WI38 (cell line): ENCODE data around the gene PRRC1.

ENCODE experiments used
- H3K4me3 ChIP-seq: 2 replicates; pipeline ENCODE4 v1.5.1; 2011; ENCODE audit warnings: low read depth, mild to moderate bottlenecking, control low read depth, low read length
- TF ChIP-seq, protein P1 (sequence below): IDR thresholded peaks from 2 replicates; pipeline ENCODE4 v1.5.1; 2012; ENCODE audit warnings: low read depth, mild to moderate bottlenecking, control low read depth, low read length

Gene PRRC1

GRCh38 chr5:127549551-127549950 lies 32.1 kb downstream of the PRRC1 start:
- TF ChIP-seq, protein P1, sequence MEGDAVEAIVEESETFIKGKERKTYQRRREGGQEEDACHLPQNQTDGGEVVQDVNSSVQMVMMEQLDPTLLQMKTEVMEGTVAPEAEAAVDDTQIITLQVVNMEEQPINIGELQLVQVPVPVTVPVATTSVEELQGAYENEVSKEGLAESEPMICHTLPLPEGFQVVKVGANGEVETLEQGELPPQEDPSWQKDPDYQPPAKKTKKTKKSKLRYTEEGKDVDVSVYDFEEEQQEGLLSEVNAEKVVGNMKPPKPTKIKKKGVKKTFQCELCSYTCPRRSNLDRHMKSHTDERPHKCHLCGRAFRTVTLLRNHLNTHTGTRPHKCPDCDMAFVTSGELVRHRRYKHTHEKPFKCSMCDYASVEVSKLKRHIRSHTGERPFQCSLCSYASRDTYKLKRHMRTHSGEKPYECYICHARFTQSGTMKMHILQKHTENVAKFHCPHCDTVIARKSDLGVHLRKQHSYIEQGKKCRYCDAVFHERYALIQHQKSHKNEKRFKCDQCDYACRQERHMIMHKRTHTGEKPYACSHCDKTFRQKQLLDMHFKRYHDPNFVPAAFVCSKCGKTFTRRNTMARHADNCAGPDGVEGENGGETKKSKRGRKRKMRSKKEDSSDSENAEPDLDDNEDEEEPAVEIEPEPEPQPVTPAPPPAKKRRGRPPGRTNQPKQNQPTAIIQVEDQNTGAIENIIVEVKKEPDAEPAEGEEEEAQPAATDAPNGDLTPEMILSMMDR, result no peak
- H3K4me3 ChIP-seq, result no peak overlapping the region

- TF ChIP-seq, protein P1, result no peak
- no peak overlapping the region for H3K4me3 ChIP-seq
Measured at GRCh38 chr5:127550652-127551409, 33.4 kb downstream of the PRRC1 start.

- TF ChIP-seq, protein P1, result no peak
Measured at GRCh38 chr5:127551410-127552041, 34.1 kb downstream of the PRRC1 start.

DNA sequence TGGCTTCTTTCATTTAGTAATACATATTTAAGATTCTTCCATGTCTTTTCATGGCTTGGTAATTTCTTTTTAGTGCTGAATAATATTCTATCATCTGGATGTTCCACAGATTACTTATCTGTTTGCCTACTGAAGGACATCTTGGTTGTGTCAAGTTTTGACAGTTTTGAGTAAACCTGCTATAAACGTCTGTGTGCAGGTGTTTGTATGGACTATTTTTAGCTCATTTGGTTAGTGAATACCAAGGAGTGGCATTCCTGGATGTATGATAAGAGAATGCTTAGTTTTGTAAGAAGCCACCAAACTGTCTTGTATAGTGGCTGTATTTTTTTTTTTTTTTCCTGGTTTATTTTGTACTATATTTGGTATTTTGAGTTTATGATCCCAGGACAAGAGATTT lies 38.4 kb downstream of the PRRC1 start:
- TF ChIP-seq, protein P1, result no peak
- H3K4me3 ChIP-seq, result no peak overlapping the region

More at GRCh38 chr5:127551410-127552041, 34.1 kb downstream of the PRRC1 start:
- no peak overlapping the region for H3K4me3 ChIP-seq

DNA sequence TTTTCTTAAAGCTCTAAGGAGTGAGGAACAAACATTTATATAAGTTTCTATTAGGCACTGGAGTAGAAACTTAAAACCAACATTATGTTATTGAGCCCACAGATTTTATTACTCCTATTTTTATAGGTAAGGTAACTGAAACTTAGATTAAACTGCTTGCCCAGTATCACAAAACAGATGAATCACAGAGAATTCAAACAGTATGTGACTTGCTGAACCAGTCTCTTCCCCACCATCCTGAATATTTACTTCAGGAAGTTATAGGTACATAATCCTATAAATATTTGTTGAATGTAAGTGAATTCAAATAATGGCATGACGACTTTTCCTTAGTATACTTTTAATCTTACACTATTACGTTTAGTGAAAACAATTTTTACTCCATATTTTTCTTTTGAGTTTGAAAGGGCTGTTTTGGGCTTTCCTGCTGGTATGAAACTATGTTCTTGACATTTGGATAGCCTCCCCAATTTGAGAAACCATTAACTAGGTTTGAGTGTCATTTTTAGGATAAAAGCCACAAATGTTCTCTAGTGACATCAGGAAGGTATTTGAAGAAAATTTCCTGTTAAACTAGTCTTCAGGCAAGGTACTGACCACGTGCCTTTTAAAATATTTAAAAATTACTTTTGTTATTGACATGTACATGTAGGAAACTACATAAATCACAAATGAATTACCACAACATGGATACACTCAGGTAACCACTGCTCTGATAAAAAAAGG lies 39.3 kb downstream of the PRRC1 start:
- TF ChIP-seq, protein P1, result no peak
- H3K4me3 ChIP-seq, result no peak overlapping the region

GRCh38 chr5:127558273-127558672 lies 40.8 kb downstream of the PRRC1 start:
- TF ChIP-seq, protein P1, result no peak
- no peak overlapping the region for H3K4me3 ChIP-seq

- TF ChIP-seq, protein P1, result no peak
- H3K4me3 ChIP-seq, result no peak overlapping the region
Measured at GRCh38 chr5:127561254-127561653, 43.8 kb downstream of the PRRC1 start.
